Left forelimb (tissue), 1 donor: ENCODE measurements around the gene COMT.
"Not testable (repeated sequence)": the region's sequence is repeated elsewhere in the genome, so short reads cannot be mapped to it uniquely, and the experiment has no call there.

Experiments used
- DNase-seq: peaks from one replicate; pipeline ENCODE4 v3.0.0-alpha.2; 2018; ENCODE audit warnings: low spot score

COMT gene

GRCh38 chr22:19941365-19942082, at the start of gene COMT, which contains the start of gene TXNRD2:
Gene COMT, plus strand, starts transcription at chr22:19941772. Its CDS starts 20,755 bp downstream, at chr22:19962527.
Gene TXNRD2, minus strand, starts transcription at chr22:19941818. Its CDS starts 15 bp downstream, at chr22:19941803.
- no peak for DNase-seq

GRCh38 chr22:19892257-19892879, 49.2 kb upstream of the COMT start:
- DNase-seq = no peak

- DNase-seq = no peak
Measured at GRCh38 chr22:19892925-19893324, 48.6 kb upstream of the COMT start.

GRCh38 chr22:19893363-19893762, 48.2 kb upstream of the COMT start:
- DNase-seq = no peak

GRCh38 chr22:19895160-19895849, 46.3 kb upstream of the COMT start:
- no peak for DNase-seq

- no peak for DNase-seq
Measured at GRCh38 chr22:19896665-19897355, 44.8 kb upstream of the COMT start.

- DNase-seq = no peak
Measured at GRCh38 chr22:19897726-19898125, 43.8 kb upstream of the COMT start.

GRCh38 chr22:19898145-19898544, 43.4 kb upstream of the COMT start:
- no peak for DNase-seq

- no peak for DNase-seq
Measured at GRCh38 chr22:19898831-19899567, 42.6 kb upstream of the COMT start.

GRCh38 chr22:19900707-19901436, 40.7 kb upstream of the COMT start:
- DNase-seq = no peak

GRCh38 chr22:19901577-19902244, 39.9 kb upstream of the COMT start:
- no peak for DNase-seq

GRCh38 chr22:19902245-19902715, 39.3 kb upstream of the COMT start:
- DNase-seq = no peak

GRCh38 chr22:19903031-19903430, 38.5 kb upstream of the COMT start:
- DNase-seq = no peak

GRCh38 chr22:19903513-19903912, 38.1 kb upstream of the COMT start:
- no peak for DNase-seq

- no peak for DNase-seq
Measured at GRCh38 chr22:19904174-19904856, 37.3 kb upstream of the COMT start.

GRCh38 chr22:19904935-19905334, 36.6 kb upstream of the COMT start:
- no peak for DNase-seq

- DNase-seq = no peak
Measured at GRCh38 chr22:19905347-19906276, 36.0 kb upstream of the COMT start.

GRCh38 chr22:19906864-19907263, 34.7 kb upstream of the COMT start:
- DNase-seq = not testable (repeated sequence)

GRCh38 chr22:19907902-19908301, 33.7 kb upstream of the COMT start:
- not testable (repeated sequence) for DNase-seq
